GM18517 (cell line): ENCODE data around the gene GPD2.
A peak's percentile ranks its signal among the peaks of the same experiment; 100 is the strongest.

Source experiments
- ATAC-seq: cut with Tn5 transposase; IDR thresholded peaks from one replicate; pipeline ENCODE4 v1.9.1; 2021; ENCODE audit warnings: mild to moderate bottlenecking, moderate library complexity; ENCODE audit not compliant: unreplicated experiment

GPD2 gene

GRCh38 chr2:156435396-156435717, 822 bp upstream of the GPD2 start:
- no peak for ATAC-seq

- peak; percentile 46 for ATAC-seq
These were observed 412 bp downstream of the GPD2 start for GRCh38 chr2:156436497-156437085.

- ATAC-seq = peak; percentile 30
These were observed 1.2 kb downstream of the GPD2 start for GRCh38 chr2:156437272-156437930.

- ATAC-seq = no peak
These were observed 1.8 kb downstream of the GPD2 start for GRCh38 chr2:156437931-156438410.

GRCh38 chr2:156443089-156443488, 6.9 kb downstream of the GPD2 start:
- no peak for ATAC-seq

- peak; percentile 84 for ATAC-seq
These were observed 9.4 kb downstream of the GPD2 start for GRCh38 chr2:156445296-156446220.

GRCh38 chr2:156447761-156448160, 11.6 kb downstream of the GPD2 start:
- ATAC-seq = no peak

- no peak for ATAC-seq
These were observed 12.6 kb downstream of the GPD2 start for GRCh38 chr2:156448766-156449165.

- no peak for ATAC-seq
These were observed 16.8 kb downstream of the GPD2 start for GRCh38 chr2:156452971-156453370.

- peak; percentile 71 for ATAC-seq
These were observed 19.3 kb downstream of the GPD2 start for GRCh38 chr2:156455361-156455975.

GRCh38 chr2:156456616-156457015, 20.4 kb downstream of the GPD2 start:
- ATAC-seq = peak; percentile 85

GRCh38 chr2:156457523-156458517, 21.6 kb downstream of the GPD2 start:
- ATAC-seq = no peak

GRCh38 chr2:156459720-156460119, 23.5 kb downstream of the GPD2 start:
- ATAC-seq = no peak

GRCh38 chr2:156464106-156464505, 27.9 kb downstream of the GPD2 start:
- no peak for ATAC-seq

GRCh38 chr2:156465573-156465972, 29.4 kb downstream of the GPD2 start:
- no peak for ATAC-seq

GRCh38 chr2:156466739-156467405, 30.7 kb downstream of the GPD2 start:
- ATAC-seq = no peak

GRCh38 chr2:156470975-156471583, 34.9 kb downstream of the GPD2 start:
- no peak for ATAC-seq

- no peak for ATAC-seq
These were observed 35.6 kb downstream of the GPD2 start for GRCh38 chr2:156471762-156472161.

GRCh38 chr2:156472686-156473085, 36.5 kb downstream of the GPD2 start:
- peak; percentile 47 for ATAC-seq
